GM20431 (cell line): ENCODE results near the gene ABCA2.

Experiments used
- in situ Hi-C: fragments of 300-500 bp; cut with MseI, MboI; formaldehyde crosslinking; loops from one replicate; pipeline ENCODE4 v1.15.0; 2020; ENCODE audit warnings: low sequenced_read_pairs; ENCODE audit not compliant: unreplicated experiment

Gene ABCA2

DNA sequence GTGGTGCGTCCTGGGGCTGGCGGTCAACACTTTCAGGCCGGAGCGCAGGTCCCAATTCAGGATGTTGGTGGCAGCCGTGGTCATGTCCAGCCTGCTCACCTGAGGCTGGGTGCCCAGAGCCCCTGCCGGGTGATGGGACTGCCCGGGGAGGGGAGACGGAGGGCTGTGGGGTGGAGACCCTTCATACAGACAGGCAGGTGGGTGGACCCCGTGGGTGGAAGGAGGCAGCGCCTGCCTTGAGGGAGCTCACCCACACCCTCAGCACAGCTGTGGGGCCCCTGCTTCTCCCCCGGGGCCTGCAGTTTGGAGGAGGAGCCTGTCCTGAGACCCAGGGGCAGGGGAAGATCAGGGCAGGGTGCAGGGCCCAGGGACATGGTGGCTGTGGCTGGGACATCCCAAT is 57.7 kb downstream of the ABCA2 start:
- in situ Hi-C loops: no loop called here

DNA sequence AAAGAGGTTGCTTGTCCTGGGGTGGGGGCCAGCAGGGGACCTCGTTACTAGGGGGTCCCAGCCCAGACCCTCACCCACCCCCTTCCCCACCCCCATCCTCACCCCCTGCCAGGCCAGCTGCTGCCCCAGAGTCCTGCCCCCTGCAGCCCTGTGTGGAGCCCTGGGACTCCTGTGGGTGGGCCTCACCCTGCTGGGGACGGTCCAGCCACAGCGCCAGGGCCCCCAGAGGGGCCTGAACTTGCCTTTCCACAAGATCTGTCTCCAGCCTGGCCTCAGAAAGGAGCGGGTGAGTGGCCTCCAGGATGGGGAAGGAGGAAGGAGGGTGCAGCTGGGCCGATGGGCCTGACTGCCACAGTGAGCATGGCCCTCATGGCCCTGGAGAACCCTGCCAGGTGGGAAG is 58.3 kb downstream of the ABCA2 start:
- in situ Hi-C loops: no loop called here

- in situ Hi-C loops: no loop called here
Observed at GRCh38 chr9:136969150-136969549, 58.9 kb downstream of the ABCA2 start.

DNA sequence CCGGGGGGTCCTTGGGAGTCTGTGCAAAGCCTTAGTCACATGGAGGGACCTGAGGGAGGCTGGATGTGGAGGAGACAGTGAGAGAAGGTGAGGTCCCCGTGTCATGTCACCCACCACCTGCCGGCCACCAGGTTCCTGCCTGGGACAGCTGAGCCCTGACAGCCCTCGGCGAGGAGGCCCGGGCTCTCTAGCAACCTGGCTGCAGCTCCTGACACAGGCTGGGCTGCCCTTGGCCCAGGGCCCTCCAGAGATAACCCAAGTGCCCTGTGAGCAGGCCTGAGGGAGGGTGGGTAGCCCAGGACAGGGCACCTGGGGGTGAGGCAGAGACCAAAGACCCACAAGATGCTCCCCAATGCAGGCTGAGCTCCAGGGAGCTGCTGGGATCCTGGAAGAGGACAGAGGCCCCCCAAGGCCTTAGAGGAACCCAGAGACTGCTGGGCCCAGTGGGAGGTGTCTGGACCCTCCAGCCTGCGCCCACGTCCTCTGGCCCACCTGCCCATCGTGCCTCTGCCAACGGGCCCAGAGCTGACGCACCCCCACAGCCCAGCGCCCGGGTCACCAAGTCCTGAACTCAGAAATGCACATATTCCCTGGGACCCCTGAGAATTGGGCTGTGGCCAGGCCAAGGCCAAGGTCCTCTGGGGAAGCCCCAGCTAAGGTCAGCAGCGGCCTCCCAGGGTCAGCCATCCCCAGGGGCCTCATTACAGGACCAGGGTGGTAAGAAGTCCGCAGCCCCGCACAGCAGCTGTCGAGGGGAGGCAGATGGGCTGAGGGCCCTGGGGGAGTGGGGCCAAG is 59.5 kb downstream of the ABCA2 start:
- in situ Hi-C loops: no loop called here

- in situ Hi-C loops: no loop called here
Observed at GRCh38 chr9:136965771-136966484, 62.1 kb downstream of the ABCA2 start.

DNA sequence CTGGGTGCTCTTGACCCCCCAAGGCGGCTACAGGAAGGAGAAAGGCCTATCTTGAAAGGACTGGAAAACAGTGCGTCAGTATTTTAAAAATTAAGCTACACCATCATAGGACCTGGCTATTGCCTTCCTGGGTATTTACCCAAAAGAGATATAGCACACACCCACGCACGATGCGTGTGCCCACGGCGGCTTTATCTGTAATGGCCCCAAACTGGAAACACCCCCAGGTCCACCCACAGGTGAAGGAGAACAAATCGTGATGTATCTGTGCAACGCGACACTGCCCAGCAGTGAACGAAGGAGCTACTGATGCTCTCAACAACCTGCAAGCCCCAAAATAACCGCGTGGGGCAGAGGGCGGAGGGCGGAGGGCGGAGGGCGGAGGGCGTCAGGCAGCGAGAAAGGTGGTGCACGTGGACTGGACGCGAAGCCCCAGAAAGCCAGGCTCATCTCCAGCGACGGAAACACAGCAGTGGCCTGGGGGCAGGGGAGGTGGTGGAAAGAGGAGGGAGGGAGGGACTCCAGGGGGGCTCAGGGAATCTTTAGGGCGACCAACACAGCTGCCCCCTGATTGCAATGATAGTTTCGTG is 63.1 kb downstream of the ABCA2 start:
- in situ Hi-C loops: no loop called here

- in situ Hi-C loops: no loop called here
Observed at GRCh38 chr9:136964171-136964689, 63.8 kb downstream of the ABCA2 start.

DNA sequence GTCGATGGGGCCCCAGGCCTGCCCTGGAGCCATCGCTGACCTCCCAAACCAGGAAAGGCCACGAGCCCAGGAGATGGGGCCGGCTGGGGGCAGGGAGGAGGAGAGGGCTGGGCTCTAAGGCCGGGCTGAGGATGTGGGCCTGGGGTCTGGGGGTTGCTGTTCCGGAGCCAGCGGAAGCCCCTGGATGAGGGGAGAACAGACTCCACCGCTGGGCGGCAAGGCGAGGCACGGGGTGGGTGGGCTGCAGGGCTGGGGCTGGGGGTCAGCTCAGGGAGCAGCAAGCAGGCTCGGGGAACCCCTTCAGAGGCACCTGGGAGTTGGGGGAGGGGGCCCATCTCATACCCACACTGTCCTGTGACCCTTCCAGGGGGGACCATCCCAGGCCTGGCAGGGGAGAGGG is 64.3 kb downstream of the ABCA2 start:
- in situ Hi-C loops: no loop called here

- in situ Hi-C loops: no loop called here
Observed at GRCh38 chr9:136963341-136963740, 64.7 kb downstream of the ABCA2 start.

DNA sequence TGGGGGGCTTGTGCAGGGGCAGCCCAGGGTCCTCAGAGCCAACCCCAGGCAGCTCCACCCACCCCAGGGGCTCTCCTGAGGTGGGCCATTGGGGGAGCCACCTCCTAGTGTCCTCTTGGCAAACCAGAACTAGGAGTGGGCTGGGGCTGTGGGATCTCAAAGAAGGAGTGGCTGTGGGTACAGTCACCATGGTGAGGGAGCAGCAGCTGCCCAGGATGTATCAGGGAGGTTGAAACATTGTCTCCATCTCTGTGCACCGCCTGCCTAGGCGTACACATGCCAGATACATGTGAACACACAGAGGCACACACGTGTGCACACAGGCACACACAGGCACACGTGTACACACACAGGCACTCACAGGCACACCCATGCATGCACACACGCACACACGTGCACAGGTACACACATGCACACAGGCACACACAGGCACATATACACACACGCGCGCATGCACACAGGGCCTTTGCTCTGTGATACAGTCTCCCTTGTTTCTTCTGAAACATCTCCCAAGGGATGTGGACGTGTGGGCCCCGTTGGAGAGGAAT is 65.3 kb downstream of the ABCA2 start:
- in situ Hi-C loops: no loop called here

DNA sequence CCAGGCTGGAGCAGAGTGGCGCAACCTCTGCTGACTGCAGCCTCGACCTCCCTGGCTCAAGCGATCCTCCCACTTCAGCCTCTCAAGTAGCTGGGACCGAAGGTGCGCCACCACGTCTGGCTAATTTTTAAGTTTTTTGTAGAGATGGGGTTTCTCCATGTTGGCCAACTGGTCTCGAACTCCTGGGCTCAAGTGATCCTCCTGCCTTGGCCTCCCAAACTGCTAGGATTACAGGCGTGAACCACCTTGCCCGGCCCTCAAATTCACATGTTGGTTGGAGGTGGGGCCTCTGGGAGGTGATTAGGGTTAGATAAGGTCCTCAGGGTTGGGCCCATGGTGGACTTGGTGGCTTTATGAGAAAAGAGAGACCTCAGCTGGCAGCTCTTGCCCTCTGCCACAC is 65.9 kb downstream of the ABCA2 start:
- in situ Hi-C loops: no loop called here

GRCh38 chr9:136961279-136962065 is 66.6 kb downstream of the ABCA2 start:
- in situ Hi-C loops: no loop called here

DNA sequence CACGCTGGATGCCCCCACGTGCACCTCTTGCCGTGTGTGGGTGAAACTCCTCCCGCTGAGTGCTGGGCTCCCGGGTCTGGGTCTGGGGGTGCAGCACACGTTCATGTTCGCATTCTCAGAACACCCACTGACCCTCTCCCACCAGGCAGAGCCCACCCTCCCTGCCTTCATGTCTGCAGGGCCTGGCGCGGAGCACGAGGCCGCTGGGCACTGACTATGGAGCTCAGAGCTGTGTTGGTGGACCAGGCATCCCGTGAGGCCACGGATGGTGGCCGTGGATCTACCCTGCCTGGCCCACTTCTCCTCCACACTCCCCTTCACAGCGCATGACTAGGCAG is 67.1 kb downstream of the ABCA2 start:
- in situ Hi-C loops: no loop called here

DNA sequence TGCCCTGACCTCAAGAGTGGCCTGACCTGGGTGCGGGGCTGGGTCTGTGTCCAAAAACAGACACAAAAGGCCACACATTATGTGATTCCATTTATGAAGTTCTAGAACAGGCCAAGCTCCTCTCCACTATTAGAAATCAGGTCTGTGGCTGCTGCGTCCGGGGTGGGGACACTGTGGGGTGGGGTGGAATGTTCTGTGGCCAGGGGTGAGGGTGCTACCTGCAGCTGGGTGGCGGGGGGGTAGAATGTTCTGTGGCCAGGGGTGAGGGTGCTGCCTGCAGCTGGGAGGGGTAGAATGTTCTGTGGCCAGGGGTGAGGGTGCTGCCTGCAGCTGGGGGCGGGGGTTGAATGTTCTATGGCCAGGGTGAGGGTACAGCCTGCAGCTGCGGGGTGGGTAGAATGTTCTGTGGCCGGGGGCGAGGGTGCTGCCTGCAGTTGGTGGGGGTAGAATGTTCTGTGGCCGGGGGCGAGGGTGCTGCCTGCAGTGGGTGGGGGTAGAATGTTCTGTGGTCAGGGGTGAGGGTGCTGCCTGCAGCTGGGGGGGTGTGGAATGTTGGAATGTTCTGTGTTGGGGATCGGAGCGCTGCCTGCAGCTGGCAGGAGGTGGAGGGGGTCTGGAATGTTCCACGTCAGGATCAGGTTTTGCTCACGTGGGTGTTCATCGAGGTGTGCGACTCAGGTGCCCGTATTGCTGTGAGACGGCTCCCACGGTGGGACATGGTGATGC is 67.7 kb downstream of the ABCA2 start:
- in situ Hi-C loops: no loop called here

GRCh38 chr9:136958898-136959850 is 68.9 kb downstream of the ABCA2 start:
- in situ Hi-C loops: no loop called here

DNA sequence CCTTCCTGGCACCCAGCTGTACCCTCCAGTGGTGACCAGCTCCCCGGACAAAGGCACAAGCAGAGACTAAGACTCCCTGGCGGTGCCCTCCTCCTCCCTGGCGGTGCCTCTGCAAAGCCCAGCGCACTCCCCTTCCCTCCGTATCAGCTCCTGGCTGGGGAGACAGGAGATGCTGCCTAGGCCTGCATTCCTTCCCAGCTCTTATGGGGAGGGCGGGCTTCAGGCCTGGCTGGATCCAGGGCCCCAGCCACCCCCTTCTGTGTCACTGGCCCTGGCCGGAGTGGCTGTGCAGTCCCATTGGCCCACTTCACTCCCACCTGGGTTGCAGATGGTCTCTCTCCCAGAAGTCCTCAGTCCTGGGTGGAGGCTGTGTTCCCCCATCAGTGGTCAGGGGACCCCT is 69.6 kb downstream of the ABCA2 start:
- in situ Hi-C loops: no loop called here

DNA sequence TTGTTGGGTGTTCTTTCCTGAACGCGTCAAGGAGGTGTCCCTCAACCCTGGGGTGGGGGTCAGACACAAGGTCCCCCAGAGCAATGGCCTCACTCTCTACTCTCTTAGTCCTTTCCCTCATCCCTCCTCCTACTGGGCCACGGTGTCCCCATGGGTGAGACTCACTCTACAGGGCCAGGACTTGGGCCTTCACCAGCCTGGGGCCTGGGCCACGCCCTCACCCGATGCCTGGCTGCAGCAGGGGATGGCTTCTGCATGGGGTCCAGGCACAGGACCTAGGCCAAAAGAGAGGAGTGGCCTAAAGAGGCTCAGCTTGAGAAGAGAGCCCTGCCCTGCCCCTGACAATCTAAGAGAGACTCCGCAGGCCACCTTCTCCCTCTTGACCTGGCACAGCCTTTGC is 70.1 kb downstream of the ABCA2 start:
- in situ Hi-C loops: no loop called here

DNA sequence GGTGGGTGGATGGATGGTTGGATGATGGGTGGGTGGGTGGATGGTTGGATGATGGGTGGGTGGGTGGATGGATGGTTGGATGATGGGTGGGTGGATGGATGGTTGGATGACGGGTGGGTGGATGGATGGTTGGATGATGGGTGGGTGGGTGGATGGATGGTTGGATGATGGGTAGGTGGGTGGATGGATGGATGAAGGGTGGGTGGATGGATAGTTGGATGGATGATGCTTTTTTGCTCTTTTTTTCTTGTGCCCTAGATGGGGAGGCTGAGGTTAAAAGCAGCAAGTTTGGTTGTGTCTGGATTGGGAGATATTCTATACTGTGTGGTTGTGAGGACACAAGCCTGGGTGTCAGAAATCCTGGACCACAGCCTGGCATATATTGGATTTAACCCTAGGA is 70.6 kb downstream of the ABCA2 start:
- in situ Hi-C loops: no loop called here
